Keratinocyte (primary cell): ENCODE measurements around the gene USP33. TPM values are rescaled to one million over a fixed set of nuclear protein-coding genes. Genes with fewer than 3 reads are reported as not detected.

ENCODE experiments used
- DNase-seq: peaks from one replicate; pipeline ENCODE4 v3.0.0-alpha.2; 2011; ENCODE audit warnings: low read depth, missing footprints, low spot score
- FAIRE-seq: peaks from 2 replicates; lab custom pipeline; 2011; peaks lifted over from hg19 to GRCh38; lab: Jason Lieb, UNC
- H2AFZ ChIP-seq: 2 replicates; pipeline ENCODE4 v1.6.0; 2012; ENCODE audit warnings: low read length, control low read depth, inconsistent platforms; ENCODE audit not compliant: control insufficient read depth
- H3K27ac ChIP-seq: 2 replicates; pipeline ENCODE4 v1.5.1; 2011; ENCODE audit warnings: low read length; ENCODE audit not compliant: control insufficient read depth, insufficient read depth
- H3K27me3 ChIP-seq: 3 replicates; pipeline ENCODE4 v1.6.0; 2011; ENCODE audit warnings: low read length; ENCODE audit not compliant: control insufficient read depth, insufficient read depth; ENCODE audit errors: extremely low read depth
- H3K36me3 ChIP-seq, 2 experiments: 2 replicates in 1 of 2; 3 replicates in 1 of 2; pipeline ENCODE4 v1.5.1; 2011; ENCODE audit warnings: low read length in 2 of 2, mild to moderate bottlenecking in 1 of 2; ENCODE audit not compliant: control insufficient read depth in 2 of 2, insufficient read depth in 2 of 2; ENCODE audit errors: extremely low read depth in 1 of 2
- H3K4me1 ChIP-seq: 3 replicates; pipeline ENCODE4 v1.5.1; 2011; ENCODE audit warnings: low read length; ENCODE audit not compliant: control insufficient read depth, insufficient read depth; ENCODE audit errors: extremely low read depth
- H3K4me2 ChIP-seq: 3 replicates; pipeline ENCODE4 v1.6.0; 2011; ENCODE audit warnings: low read depth, low read length; ENCODE audit not compliant: control insufficient read depth, insufficient read depth; ENCODE audit errors: extremely low read depth
- H3K4me3 ChIP-seq, 3 experiments: fragments of 200-600 bp in 1 of 3; sonication (generic) in 1 of 3; 2 replicates in 2 of 3; 3 replicates in 1 of 3; pipeline ENCODE4 v1.5.1; 2011 to 2016; ENCODE audit warnings: low read length in 3 of 3, mild to moderate bottlenecking in 3 of 3, control low read depth in 2 of 3, inconsistent platforms in 1 of 3, low read depth in 1 of 3, mixed read lengths in 1 of 3, mixed run types in 1 of 3, moderate library complexity in 1 of 3; ENCODE audit not compliant: control insufficient read depth in 2 of 3, insufficient read depth in 2 of 3; ENCODE audit errors: extremely low read depth in 1 of 3
- H3K79me2 ChIP-seq: 2 replicates; pipeline ENCODE4 v1.6.0; 2012; ENCODE audit warnings: low read length; ENCODE audit not compliant: control insufficient read depth, insufficient read depth
- H3K9ac ChIP-seq: 3 replicates; pipeline ENCODE4 v1.6.0; 2011; ENCODE audit warnings: low read length; ENCODE audit not compliant: control insufficient read depth, insufficient read depth; ENCODE audit errors: extremely low read depth
- H3K9me1 ChIP-seq: 3 replicates; pipeline ENCODE4 v1.6.0; 2011; ENCODE audit warnings: low read length; ENCODE audit not compliant: control insufficient read depth, insufficient read depth; ENCODE audit errors: extremely low read depth
- H3K9me3 ChIP-seq: 2 replicates; pipeline ENCODE4 v1.5.1; 2012; ENCODE audit warnings: low read depth, low read length; ENCODE audit not compliant: control insufficient read depth
- H4K20me1 ChIP-seq: 3 replicates; pipeline ENCODE4 v1.6.0; 2011; ENCODE audit warnings: low read length; ENCODE audit not compliant: control insufficient read depth, insufficient read depth; ENCODE audit errors: extremely low read depth
- EZH2 ChIP-seq: IDR thresholded peaks from one replicate; pipeline ENCODE4 v1.6.1; 2012; ENCODE audit warnings: inconsistent platforms, mild to moderate bottlenecking, low read length, moderate library complexity
- dilution Hi-C: fragments of 300-500 bp; cut with MboI; formaldehyde crosslinking; loops from one replicate; pipeline ENCODE4 v1.7.0; 2020; ENCODE audit warnings: low sequenced_read_pairs; ENCODE audit not compliant: extremely low pct_ligation_motif_present
- polyA plus RNA-seq, 5 experiments: library from polyadenylated mRNA; depleted of rRNA in 3 of 5; stranded (reverse) in 3 of 5; stranded (forward) in 1 of 5; unstranded in 1 of 5; fragments of >200 nt; gene quantifications; 1 replicate in 1 of 5; 2 replicates in 3 of 5; 3 replicates in 1 of 5; pipeline versions ENCODE4 v1.2.1 to v1.2.3, GENCODE V29; 2011 to 2012; ENCODE audit warnings: missing spikeins in 2 of 5, low read depth in 1 of 5, low replicate concordance in 1 of 5
- TF ChIP-seq, protein P1 (sequence below), 3 experiments: IDR thresholded peaks in 1 of 3; conservative IDR thresholded peaks in 1 of 3; optimal IDR thresholded peaks in 1 of 3; 2 replicates in 2 of 3; 3 replicates in 1 of 3; pipeline versions ENCODE3 to v1.5.1; 2011; ENCODE audit warnings: low read length in 3 of 3, mild to moderate bottlenecking in 3 of 3, moderate library complexity in 2 of 3, control low read depth in 1 of 3, inconsistent platforms in 1 of 3; ENCODE audit not compliant: insufficient read depth in 2 of 3; ENCODE audit errors: extremely low read depth in 1 of 3

The USP33 gene
- polyA plus RNA-seq, 1 donor (not counting 4 experiments of a cell fraction or from before 2014, with no cell fraction given): 52.0 TPM

DNA sequence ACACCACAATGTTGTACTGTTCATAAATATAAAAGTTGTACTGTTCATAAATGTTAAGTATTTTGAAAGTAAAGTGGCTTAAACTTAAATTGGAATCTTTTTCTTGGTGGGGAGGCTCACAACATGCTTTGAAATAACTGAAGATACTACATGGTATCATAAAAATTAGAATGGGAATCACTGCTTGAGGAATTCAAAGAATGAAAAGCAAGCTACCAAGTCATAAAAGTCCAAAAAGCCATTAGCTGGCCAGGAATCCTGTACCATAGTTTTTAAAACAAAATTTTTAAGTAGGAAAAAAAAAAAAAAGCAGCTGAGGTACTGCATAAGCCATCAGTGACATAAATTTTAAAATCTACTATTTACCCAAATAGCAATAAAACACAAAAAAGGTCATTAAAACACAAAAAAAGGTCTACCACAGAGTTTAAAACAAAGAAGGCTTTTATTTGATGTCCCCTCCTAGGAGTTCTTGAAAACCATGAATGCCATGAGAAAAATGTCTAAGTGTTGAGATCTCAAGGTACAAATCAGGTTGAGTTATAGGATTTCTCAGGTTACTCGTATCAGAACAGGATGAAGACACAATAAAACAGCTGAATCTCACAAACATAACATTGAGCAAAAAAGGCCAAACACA is 85.8 kb downstream of the USP33 start:
- Histone ChIP-seq H3K36me3 (peaks cover 0 to 4% of the 10 kb centered on the region in 2 experiments), H3K9me1 (no peaks in the 10 kb centered on the region), H3K27ac (no peak overlapping the region), H3K9ac (no peak overlapping the region), H3K4me1 (no peaks in the 10 kb centered on the region), H3K27me3 (no peaks in the 10 kb centered on the region), H4K20me1 (no peaks in the 10 kb centered on the region), H3K4me3 (no peak overlapping the region), H3K4me2 (no peak overlapping the region), H3K79me2 (peaks cover 100% of the 10 kb centered on the region), H3K9me3 (no peaks in the 10 kb centered on the region), H2AFZ (no peak overlapping the region)
- dilution Hi-C loops: no loop called here
- no peak for FAIRE-seq
- TF ChIP-seq EZH2: no peak
- DNase-seq: no peak

GRCh38 chr1:77673030-77673429 is 86.6 kb downstream of the USP33 start:
- H3K9me1 ChIP-seq: no peaks in the 10 kb centered on the region
- peaks cover 0 to 4% of the 10 kb centered on the region in 2 experiments for H3K36me3 ChIP-seq
- no peaks in the 10 kb centered on the region for H4K20me1 ChIP-seq
- FAIRE-seq (no peak), DNase-seq (no peak)
- no peak overlapping the region for H3K9ac ChIP-seq
- H3K4me1 ChIP-seq: no peaks in the 10 kb centered on the region
- no peaks in the 10 kb centered on the region for H3K27me3 ChIP-seq
- H3K79me2 ChIP-seq: peaks cover 100% of the 10 kb centered on the region
- TF ChIP-seq, protein P1, sequence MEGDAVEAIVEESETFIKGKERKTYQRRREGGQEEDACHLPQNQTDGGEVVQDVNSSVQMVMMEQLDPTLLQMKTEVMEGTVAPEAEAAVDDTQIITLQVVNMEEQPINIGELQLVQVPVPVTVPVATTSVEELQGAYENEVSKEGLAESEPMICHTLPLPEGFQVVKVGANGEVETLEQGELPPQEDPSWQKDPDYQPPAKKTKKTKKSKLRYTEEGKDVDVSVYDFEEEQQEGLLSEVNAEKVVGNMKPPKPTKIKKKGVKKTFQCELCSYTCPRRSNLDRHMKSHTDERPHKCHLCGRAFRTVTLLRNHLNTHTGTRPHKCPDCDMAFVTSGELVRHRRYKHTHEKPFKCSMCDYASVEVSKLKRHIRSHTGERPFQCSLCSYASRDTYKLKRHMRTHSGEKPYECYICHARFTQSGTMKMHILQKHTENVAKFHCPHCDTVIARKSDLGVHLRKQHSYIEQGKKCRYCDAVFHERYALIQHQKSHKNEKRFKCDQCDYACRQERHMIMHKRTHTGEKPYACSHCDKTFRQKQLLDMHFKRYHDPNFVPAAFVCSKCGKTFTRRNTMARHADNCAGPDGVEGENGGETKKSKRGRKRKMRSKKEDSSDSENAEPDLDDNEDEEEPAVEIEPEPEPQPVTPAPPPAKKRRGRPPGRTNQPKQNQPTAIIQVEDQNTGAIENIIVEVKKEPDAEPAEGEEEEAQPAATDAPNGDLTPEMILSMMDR (optimal IDR thresholded peaks at IDR 0.05 in 1 of 3, IDR thresholded peaks at IDR 0.05 in 1 of 3, conservative IDR thresholded peaks at IDR 0.05 in 1 of 3; ENCODE audit: extremely low read depth in 1 of 3, insufficient read depth in 2 of 3, low read length in 3 of 3): no peak
- no peak for TF ChIP-seq EZH2
- H2AFZ ChIP-seq: no peak overlapping the region
- no peak overlapping the region for H3K4me3 ChIP-seq
- H3K9me3 ChIP-seq: no peaks in the 10 kb centered on the region
- H3K4me2 ChIP-seq: no peak overlapping the region
- no peak overlapping the region for H3K27ac ChIP-seq
- dilution Hi-C loops: no loop called here

GRCh38 chr1:77672374-77672773 is 87.3 kb downstream of the USP33 start:
- H2AFZ ChIP-seq: no peak overlapping the region
- H3K9me1 ChIP-seq: no peaks in the 10 kb centered on the region
- TF ChIP-seq, protein P1 (optimal IDR thresholded peaks at IDR 0.05 in 1 of 3, IDR thresholded peaks at IDR 0.05 in 1 of 3, conservative IDR thresholded peaks at IDR 0.05 in 1 of 3; ENCODE audit: extremely low read depth in 1 of 3, insufficient read depth in 2 of 3, low read length in 3 of 3): no peak
- TF ChIP-seq EZH2: no peak
- H3K4me3 ChIP-seq: no peak overlapping the region
- H3K27ac ChIP-seq: no peak overlapping the region
- no peak overlapping the region for H3K4me2 ChIP-seq
- H3K79me2 ChIP-seq: peaks cover 100% of the 10 kb centered on the region
- no peaks in the 10 kb centered on the region for H3K27me3 ChIP-seq
- peaks cover 0 to 4% of the 10 kb centered on the region in 2 experiments for H3K36me3 ChIP-seq
- DNase-seq (no peak), FAIRE-seq (no peak)
- no peaks in the 10 kb centered on the region for H4K20me1 ChIP-seq
- no peak overlapping the region for H3K9ac ChIP-seq
- no peaks in the 10 kb centered on the region for H3K4me1 ChIP-seq
- no peaks in the 10 kb centered on the region for H3K9me3 ChIP-seq
- dilution Hi-C loops: no loop called here
